HG03103 (cell line): ENCODE data around the gene ULK4.
"Not testable (repeated sequence)": the region's sequence is repeated elsewhere in the genome, so short reads cannot be mapped to it uniquely, and the experiment has no call there.

ENCODE experiments used
- ATAC-seq: cut with Tn5 transposase; IDR thresholded peaks from one replicate; pipeline ENCODE4 v1.9.1; 2021; ENCODE audit warnings: low read depth; ENCODE audit not compliant: unreplicated experiment

ULK4 gene

DNA sequence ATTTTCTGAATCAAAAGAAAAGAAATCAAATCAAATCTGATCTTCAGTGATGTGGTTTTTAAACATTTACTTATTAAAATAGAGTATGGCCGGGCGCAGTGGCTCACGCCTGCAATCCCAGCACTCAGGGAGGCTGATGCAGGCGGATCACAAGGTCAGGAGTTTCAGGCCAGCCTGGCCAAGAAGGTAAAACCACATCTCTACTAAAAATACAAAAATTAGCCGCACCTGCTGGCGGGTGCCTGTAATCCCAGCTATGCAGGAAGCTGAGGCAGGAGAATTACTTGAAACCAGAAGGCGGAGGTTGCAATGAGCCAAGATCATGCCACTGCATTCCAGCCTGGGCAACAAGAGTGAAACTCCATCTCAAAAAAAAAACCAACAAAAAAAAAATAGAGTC is 169.1 kb downstream of the ULK4 start:
- no peak for ATAC-seq

DNA sequence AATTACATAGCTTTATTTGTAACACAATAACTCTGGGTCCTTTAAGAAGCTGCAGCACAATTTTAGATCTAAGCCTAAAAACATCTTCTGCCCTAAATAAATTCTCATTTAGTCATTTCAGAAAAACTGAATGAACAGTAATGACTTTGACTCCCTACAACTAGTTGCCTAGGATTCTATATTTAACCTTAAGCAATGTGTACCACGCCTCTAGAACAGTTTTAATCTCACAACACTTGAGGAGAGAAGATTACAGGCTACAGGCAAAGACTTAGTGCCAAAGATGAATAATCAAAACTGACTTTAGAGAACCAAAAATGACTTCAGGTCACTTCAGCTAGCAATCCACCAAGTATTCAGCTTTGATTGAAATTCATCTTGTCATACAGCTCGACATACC is 192.8 kb downstream of the ULK4 start:
- no peak for ATAC-seq

DNA sequence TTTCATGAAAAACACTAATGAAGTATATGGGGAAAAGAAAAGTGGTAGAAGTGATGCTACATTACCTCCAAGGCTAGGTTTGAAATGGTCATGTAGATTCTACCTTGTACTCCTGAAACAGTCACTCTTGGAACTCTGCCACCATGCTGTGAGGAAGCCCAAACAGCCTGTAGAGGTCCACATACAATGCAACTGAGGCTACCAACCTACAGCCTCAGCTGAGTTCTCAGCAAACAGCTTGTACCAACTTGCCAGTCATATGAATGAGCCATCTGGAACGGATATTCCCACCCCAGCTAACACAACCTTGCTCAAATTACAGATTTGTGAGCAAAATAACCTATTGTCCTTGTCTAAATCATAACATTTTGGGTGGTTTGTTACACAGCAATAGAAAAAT is 193.5 kb downstream of the ULK4 start:
- ATAC-seq, result no peak

DNA sequence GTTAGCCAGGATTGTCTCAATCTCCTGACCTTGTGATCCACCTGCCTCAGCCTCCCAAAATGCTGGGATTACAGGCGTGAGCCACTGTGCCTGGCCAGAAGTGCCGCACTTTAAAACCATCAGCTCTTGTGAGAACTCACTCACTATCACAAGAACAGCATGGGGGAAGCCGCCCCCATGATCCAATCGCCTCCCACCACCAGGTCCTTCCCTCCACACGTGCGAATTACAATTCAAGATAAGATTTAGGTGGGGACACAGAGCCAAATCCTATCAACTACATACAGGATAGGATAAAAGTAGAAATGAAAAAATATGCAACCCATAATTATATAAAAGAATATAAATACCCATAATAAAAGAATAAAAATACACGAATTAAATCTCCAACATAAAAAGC is 199.0 kb downstream of the ULK4 start:
- ATAC-seq, result not testable (repeated sequence)

DNA sequence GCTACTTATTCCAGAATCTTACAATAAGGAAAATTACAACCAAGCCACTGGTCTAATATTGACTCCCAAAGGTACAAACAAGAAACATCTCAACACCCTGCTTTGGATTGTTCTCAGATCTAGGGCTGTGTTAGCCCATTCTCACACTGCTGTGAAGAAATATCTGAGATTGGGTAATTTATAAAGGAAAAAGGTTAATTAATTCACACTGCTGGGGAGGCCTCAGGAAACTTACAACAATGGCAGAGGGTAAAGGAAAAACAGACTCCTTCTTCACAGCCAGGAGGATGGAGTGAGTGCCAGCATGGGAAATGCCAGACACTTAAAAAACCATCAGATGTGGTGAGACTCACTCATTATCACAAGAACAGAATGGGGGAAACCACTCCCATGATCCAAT is 208.3 kb downstream of the ULK4 start:
- no peak for ATAC-seq

DNA sequence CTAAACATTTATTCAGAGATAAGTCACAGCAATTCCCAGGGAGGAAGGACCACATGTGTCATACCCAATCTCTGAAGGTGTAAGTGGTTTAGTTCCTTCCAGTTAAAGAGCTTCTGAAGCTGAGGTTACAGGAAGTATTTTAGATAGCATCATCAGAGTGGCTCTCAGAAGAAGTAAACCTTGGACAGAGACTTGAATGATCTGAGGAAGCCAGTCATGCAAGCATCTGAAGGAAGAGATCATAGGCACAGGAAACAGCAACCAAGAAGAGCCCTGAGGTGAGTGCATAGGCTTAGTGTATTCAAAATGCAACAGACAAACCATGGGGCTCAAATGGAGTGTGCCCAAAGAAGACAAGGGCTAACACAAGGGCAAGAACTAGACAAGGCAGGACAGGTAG is 210.3 kb downstream of the ULK4 start:
- no peak for ATAC-seq

DNA sequence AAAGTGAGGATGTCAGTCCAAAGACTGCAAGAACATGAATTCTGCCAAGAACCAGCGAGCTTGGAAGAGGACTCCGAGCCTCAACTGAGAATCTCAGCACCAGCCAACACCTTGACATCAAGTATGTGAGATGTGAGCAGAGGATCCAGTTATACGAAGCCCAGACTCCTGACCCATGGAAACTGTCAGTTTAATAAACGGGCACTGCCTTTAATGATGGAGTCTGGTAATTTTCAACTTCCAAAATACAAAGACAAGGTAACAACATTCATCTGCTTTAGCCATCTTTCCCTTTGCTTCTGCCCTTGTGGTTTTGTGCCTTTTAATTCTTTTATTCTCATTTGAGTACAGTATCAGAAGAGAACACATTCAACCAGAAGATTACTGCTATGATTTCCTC is 211.9 kb downstream of the ULK4 start:
- no peak for ATAC-seq

DNA sequence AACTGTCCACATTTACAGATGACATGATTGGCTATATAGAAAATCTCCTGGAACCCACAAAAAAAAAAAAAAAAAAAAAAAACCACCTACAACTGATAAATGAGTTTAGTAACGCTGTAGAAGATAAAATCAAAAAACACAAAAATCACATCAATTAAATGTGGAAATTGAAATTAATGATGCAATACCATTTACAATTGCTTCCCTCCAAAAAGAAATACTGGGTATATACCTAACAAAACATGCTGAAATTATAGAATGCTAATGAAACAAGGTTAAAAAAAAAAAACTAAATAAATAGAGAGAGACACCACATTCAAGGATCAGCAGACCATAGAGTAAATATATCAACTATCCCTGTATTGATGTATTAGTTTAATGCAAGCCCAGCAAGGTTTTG is 215.7 kb downstream of the ULK4 start:
- ATAC-seq, result no peak

DNA sequence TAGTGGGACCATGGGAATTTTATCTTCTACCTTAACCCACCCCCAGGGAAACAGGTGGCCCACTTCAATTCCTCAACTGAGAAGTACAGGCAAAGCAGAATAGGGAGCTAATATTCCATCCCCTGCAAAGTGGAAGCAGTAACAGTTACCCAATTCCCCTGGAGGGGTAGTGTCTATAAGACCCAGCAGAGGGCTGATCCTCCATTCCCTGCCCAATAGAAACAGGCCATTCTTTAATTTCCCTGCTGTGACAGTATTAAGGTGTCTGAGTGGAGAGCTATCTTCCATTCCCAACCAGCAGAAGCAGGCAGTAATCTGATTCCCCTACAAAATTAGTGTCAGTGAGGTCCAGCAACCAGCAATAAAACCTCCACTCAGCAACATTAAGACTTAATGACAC is 219.8 kb downstream of the ULK4 start:
- ATAC-seq, result no peak

DNA sequence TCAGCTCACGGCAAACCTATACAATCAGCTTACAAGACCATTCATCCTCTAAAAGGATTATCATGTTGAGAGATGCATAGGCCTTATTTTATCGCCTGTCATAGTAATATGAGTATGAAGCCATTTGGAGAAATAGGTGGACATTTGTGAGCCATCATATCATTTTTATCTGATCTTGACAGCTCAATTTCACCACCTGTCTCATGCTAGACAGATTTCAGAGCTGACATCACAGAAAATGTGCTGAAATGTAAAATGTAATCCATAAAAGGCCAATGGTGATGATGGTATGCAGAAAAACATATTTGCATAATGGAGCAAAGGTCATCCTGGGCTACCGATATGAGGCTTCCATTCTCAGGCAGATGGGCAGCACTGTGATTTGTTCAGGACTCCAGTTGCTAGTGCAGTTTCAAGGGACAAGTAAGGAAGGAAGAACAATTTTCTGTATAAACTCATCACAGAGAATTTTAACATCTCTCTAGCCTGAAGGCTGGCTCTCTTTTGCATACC is 221.5 kb downstream of the ULK4 start:
- ATAC-seq, result no peak

DNA sequence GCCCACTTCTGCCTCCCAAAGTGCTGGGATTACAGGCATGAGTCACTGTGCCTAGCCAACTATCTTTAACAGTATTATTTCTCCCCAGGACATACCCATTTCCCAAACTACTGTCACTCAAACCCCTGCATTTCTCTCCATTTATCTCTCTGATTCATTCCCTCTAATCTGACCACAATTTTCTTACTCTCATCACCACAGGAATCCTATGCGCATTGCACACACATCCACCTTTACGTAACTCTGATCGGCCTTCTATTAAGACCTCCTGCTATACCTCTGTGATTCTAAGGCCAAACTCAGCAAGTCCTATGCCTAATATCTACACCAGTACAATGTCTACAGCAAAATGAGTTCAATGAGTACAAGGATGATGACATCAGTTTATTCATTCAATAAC is 235.0 kb downstream of the ULK4 start:
- ATAC-seq, result no peak

DNA sequence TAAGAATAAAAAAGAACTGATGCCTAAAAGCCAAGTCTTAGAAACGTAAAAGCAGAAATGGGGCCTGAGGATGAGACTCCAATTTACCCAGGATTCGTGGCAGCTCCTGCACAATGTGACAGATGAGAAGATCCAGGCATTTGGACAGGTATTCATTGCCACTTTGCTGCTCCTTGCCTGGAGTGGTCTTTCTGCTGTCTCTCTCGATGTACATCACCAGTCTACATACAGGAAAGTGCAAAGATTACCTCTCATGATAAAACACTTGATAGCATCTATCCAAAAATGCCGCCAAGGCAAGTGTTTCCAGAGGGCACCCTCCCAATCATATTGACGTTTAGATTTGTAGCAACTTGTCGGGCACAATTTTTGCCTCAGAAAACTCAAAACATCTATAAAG is 244.3 kb downstream of the ULK4 start:
- ATAC-seq, result no peak

DNA sequence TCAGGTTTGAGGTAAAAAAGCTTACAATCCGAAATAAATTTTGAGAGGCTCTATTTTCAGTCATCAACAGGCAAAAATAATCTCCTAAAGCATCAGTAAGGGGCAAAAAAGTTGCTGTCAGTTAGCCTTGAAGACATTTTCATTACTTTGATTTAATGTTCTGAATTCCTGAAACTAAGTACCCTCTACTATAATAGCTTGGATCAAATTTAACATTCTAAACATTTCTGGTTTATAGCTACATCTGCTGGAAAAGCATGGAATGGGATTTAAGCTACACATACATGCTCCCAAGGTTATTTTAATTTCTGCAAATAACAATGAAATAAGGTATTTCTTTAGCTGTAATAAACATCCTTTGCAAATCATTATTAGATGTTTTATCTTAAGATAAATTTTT is 245.4 kb downstream of the ULK4 start:
- ATAC-seq, result no peak

DNA sequence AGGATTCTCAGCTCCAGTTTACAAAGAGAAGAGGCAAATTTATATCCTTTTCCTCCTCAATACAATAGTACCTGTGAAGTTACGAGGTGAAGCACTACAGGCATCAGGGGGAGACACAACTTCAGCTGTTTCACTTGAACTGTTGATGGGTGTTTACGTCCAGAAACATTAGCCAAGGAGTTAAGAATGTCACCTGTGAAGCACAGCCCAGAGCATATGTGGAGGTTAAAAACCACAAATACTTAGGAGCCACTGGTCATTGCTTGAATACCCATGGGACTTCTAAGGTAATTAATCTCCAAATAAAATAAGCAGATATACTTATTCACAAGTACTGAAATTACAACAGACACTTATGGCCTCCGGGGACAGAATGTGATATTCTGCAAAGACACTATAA is 246.5 kb downstream of the ULK4 start:
- no peak for ATAC-seq

DNA sequence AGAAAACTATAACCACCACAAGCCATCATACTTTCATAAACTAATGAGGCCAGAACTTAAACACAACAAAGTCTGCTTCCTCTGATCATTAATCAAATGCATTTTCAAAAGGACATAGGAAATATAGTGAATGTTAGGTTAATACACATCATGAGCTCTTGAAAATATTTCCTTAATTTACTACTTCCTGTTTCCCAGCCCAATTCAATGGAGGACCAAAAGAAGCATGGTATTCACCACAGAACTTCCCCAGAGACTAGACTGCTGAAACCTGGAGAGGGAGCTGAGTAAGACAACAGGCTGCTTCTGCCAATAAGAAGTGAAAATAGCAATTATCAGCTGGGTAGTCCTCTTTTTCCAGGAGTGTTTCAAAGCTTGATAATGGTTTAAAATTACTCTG is 250.3 kb downstream of the ULK4 start:
- no peak for ATAC-seq

DNA sequence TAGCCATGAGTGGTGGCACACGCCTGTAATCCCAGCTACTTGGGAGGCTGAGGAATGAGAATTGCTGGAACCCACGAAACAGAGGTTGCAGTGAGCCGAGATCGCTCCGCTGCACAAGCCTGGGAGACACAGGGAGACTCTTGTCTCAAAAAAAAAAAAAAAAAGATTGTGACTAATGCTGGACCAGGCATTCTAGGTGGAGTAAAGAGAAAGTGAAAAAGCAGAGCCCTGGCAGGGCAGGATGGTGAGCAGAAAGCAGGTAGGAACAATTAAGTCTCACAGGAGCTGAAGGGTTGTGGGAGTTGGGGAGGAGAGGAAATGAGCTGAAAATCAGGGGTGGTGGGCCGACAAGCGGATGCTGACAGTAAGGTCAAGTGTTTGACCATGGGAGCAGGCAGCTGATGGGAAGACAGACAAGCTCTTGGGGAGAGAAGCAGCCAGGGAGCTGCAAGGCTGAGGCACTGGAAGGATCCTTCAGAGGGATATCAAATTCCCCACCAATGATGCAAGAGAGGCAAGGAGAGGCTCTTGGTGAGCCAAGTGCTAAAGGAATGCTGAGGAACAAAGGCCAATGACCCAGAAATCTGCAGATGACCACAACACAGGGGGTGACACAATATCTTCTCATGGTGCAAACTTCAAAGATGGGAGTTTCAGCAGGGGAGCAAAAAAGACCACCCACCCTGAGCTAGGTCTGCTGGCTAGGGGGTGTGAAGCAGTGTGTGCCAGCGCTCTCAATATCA is 251.1 kb downstream of the ULK4 start:
- no peak for ATAC-seq

DNA sequence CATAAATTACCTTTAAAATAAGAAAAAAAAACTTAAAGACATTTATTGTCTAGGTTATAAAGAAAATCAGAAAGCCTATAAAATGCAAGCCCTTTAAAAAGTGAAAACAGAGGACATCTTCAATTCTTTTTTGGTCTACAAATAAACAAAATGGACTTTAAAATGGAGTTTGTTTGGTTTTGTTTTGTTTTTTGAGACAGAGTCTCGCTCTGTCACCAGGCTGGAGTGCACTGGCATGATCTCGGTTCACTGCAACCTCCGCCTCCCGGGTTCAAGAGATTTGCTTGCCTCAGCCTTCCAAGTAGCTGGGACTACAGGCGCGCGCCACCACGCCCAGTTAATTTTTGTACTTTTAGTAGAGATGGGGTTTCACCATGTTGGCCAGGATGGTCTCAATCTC is 252.7 kb downstream of the ULK4 start:
- not testable (repeated sequence) for ATAC-seq

DNA sequence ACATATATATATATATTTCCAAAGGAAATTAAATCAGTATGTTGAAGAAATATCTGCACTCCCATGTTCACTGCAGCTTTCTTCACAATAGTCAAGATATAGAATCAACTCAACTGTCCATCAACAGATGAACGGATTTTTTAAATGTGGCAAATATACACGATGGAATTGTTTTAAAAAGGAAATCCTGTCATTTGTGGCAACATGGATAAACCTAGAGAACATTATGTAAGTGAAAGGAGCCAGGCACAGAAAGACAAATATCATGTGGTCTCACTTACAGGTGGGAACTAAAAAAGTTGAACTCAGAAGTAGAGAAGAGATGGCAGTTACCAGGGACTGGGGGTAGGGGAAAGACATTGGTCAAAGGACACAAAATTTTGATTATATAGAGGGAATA is 253.7 kb downstream of the ULK4 start:
- ATAC-seq, result no peak

DNA sequence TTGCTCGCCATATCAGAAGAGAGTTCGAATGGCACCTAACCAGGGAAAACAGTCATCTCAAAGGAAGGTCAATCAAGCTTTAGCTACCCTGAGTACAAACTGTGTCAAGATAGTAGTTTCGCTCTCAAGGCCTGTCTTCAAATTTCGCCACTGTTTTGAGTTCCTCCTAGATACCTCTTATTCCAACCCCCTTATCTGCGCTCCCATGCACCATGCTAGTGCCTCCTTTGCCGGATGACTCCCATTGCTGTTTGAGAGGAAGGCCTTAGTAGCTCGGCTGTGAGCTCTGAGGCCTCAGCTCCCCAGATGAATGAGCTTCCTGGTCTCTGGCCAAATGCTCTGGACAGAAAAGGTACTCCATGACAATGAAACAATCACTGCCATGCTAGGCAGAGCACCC is 256.0 kb downstream of the ULK4 start:
- ATAC-seq, result no peak

DNA sequence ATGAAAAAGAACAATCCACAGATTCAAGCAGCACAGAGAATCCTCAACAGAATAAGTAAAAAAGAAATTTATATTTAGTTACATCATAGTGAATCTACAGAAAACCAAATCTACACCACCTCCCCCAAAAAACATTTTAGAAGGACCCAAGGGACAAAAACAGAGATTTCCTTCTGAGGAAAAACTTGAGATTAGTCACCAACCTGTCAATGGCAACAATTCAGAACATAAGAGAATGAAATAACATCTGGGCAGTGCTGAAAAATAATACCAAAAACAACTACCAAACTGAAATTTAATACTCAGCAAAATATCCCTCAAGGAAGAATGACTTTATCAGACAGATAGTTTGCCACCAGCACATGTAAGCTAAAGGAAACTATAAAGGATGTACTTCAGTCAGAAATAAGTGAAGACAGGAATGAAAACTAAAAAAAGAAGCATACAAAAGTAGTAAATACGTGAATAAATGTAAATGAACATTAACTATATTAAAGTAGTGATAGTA is 260.7 kb downstream of the ULK4 start:
- ATAC-seq, result no peak

DNA sequence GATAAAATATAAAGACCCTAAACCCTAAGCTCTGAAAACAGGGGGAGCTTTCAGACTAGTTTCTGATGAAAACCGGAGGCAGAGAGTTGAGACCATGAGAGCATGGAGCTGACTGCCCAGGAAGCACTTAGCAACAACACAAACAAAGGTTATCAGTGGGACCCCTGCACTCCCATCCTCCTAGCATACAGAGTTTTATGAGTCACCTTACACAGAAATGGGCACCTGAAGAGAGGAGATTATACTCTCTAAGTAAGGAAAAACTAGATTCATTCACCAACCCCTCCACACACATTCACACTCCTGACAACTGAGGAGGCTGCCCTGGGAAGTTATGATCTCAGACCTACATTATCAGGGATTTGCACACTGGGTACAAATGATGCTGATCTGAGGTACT is 261.7 kb downstream of the ULK4 start:
- ATAC-seq, result no peak

DNA sequence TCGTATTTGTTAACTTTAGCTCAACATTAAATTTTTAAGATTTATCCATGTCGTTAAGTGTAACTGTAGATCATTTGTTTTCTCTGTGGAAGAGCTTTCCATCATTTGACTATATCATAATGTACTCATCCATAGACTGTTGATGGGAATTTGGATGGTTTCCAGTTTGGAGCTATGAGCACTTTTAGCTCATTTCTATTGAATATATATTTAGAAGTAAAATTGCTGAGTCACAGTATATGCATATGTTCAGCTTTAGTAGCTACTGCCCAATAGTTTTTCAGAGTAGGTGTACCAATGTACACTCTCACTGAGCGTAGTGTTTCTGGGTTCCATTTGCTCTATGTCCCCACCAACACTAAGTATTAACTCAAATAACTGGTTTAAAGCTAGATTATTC is 263.0 kb downstream of the ULK4 start:
- ATAC-seq, result no peak

DNA sequence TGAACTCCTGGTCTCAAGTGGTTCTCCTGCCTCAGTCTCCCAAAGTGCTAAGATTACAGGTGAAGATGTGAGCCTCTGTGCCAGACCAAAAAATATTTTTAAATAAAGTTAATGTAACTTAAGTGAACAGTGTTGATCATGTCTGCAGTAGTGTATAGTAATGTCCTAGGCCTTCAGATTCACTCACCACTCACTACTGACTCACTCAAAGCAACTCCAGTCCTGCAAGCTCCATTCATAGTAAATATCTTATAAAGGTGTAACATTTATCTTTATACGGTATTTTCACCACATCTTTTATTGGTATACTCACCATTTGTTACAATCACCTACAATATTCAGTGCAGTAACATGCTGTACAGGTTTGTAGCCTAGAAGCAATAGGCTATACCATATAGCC is 264.2 kb downstream of the ULK4 start:
- no peak for ATAC-seq
